ENCODE measurements around the gene WWOX.

DNA sequence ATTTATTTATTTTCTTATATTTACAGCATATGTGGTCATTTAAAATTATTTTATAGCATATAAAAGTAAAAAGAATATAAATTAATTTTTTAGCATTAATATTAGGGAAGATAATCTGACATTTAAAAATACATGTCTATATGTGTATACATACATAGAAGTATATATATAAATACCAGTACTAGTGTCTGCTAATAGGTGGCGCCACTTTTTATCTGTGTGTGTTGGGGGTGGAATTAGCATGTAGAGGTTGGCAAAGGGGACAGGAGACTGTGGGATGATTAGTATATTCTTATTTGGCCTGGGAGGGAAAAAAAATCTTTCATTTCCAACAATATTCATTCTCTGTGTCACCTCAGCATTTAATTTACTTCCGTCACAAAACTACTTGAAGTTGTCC, 359.1 kb downstream of the WWOX start:
- TF ChIP-seq EP300 (IDR thresholded peaks at IDR 0.05) (no peak), POLR2A (IDR thresholded peaks at IDR 0.05) (no peak)
- TF ChIP-seq, protein P1, sequence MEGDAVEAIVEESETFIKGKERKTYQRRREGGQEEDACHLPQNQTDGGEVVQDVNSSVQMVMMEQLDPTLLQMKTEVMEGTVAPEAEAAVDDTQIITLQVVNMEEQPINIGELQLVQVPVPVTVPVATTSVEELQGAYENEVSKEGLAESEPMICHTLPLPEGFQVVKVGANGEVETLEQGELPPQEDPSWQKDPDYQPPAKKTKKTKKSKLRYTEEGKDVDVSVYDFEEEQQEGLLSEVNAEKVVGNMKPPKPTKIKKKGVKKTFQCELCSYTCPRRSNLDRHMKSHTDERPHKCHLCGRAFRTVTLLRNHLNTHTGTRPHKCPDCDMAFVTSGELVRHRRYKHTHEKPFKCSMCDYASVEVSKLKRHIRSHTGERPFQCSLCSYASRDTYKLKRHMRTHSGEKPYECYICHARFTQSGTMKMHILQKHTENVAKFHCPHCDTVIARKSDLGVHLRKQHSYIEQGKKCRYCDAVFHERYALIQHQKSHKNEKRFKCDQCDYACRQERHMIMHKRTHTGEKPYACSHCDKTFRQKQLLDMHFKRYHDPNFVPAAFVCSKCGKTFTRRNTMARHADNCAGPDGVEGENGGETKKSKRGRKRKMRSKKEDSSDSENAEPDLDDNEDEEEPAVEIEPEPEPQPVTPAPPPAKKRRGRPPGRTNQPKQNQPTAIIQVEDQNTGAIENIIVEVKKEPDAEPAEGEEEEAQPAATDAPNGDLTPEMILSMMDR (IDR thresholded peaks at IDR 0.05): no peak
